ENCODE results near the gene IP6K1. TPM values are rescaled to one million over a fixed set of nuclear protein-coding genes. Genes with fewer than 3 reads are reported as not detected.

IP6K1 gene
- polyA plus RNA-seq, 1 donor (not counting 4 experiments of a cell fraction or from before 2014, with no cell fraction given) = 24.5 TPM

GRCh38 chr3:49716691-49717210 is 69.6 kb downstream of the IP6K1 start:
- Histone ChIP-seq H3K79me2 (ENCODE audit: control insufficient read depth, insufficient read depth, low read length) (no peaks in the 10 kb centered on the region), H3K4me2 (ENCODE audit: control insufficient read depth, extremely low read depth, insufficient read depth, low read depth, low read length) (no peak overlapping the region), H3K4me3 (ENCODE audit: control insufficient read depth in 2 of 3, extremely low read depth in 1 of 3, insufficient read depth in 2 of 3, low read depth in 1 of 3, low read length in 3 of 3) (no peak overlapping the region), H3K27me3 (ENCODE audit: control insufficient read depth, extremely low read depth, insufficient read depth, low read length) (no peaks in the 10 kb centered on the region), H3K27ac (ENCODE audit: control insufficient read depth, insufficient read depth, low read length) (no peak overlapping the region), H3K36me3 (ENCODE audit: control insufficient read depth in 2 of 2, extremely low read depth in 1 of 2, insufficient read depth in 2 of 2, low read length in 2 of 2) (peaks cover 12 to 25% of the 10 kb centered on the region in 2 experiments), H3K9me3 (ENCODE audit: control insufficient read depth, low read depth, low read length) (no peaks in the 10 kb centered on the region), H3K9me1 (ENCODE audit: control insufficient read depth, extremely low read depth, insufficient read depth, low read length) (no peaks in the 10 kb centered on the region), H3K4me1 (ENCODE audit: control insufficient read depth, extremely low read depth, insufficient read depth, low read length) (peaks cover 19% of the 10 kb centered on the region), H3K9ac (ENCODE audit: control insufficient read depth, extremely low read depth, insufficient read depth, low read length) (no peak overlapping the region), H2AFZ (ENCODE audit: control insufficient read depth, low read length) (no peak overlapping the region), H4K20me1 (ENCODE audit: control insufficient read depth, extremely low read depth, insufficient read depth, low read length) (peaks cover 14% of the 10 kb centered on the region)
- no peak for TF ChIP-seq EZH2 (IDR thresholded peaks at IDR 0.05; ENCODE audit: low read length)
- no peak for TF ChIP-seq CTCF (optimal IDR thresholded peaks at IDR 0.05 in 1 of 3, IDR thresholded peaks at IDR 0.05 in 1 of 3, conservative IDR thresholded peaks at IDR 0.05 in 1 of 3; ENCODE audit: extremely low read depth in 1 of 3, insufficient read depth in 2 of 3, low read length in 3 of 3)
- dilution Hi-C loops (cut with MboI; ENCODE audit: extremely low pct_ligation_motif_present, low sequenced_read_pairs) = no loop called here
- FAIRE-seq (no peak), DNase-seq (ENCODE audit: low read depth, low spot score) (no peak)

GRCh38 chr3:49716169-49716568 is 70.2 kb downstream of the IP6K1 start:
- Histone ChIP-seq H3K4me2 (ENCODE audit: control insufficient read depth, extremely low read depth, insufficient read depth, low read depth, low read length) (no peak overlapping the region), H4K20me1 (ENCODE audit: control insufficient read depth, extremely low read depth, insufficient read depth, low read length) (peaks cover 14% of the 10 kb centered on the region), H3K27me3 (ENCODE audit: control insufficient read depth, extremely low read depth, insufficient read depth, low read length) (no peaks in the 10 kb centered on the region), H3K79me2 (ENCODE audit: control insufficient read depth, insufficient read depth, low read length) (no peaks in the 10 kb centered on the region), H3K36me3 (ENCODE audit: control insufficient read depth in 2 of 2, extremely low read depth in 1 of 2, insufficient read depth in 2 of 2, low read length in 2 of 2) (peaks cover 8 to 25% of the 10 kb centered on the region in 2 experiments), H3K9me1 (ENCODE audit: control insufficient read depth, extremely low read depth, insufficient read depth, low read length) (no peaks in the 10 kb centered on the region), H3K4me1 (ENCODE audit: control insufficient read depth, extremely low read depth, insufficient read depth, low read length) (peaks cover 19% of the 10 kb centered on the region), H3K4me3 (ENCODE audit: control insufficient read depth in 2 of 3, extremely low read depth in 1 of 3, insufficient read depth in 2 of 3, low read depth in 1 of 3, low read length in 3 of 3) (no peak overlapping the region), H3K9me3 (ENCODE audit: control insufficient read depth, low read depth, low read length) (no peaks in the 10 kb centered on the region), H2AFZ (ENCODE audit: control insufficient read depth, low read length) (no peak overlapping the region), H3K27ac (ENCODE audit: control insufficient read depth, insufficient read depth, low read length) (no peak overlapping the region), H3K9ac (ENCODE audit: control insufficient read depth, extremely low read depth, insufficient read depth, low read length) (no peak overlapping the region)
- FAIRE-seq (no peak), DNase-seq (ENCODE audit: low read depth, low spot score) (no peak)
- TF ChIP-seq EZH2 (IDR thresholded peaks at IDR 0.05; ENCODE audit: low read length) = no peak
- no peak for TF ChIP-seq CTCF (optimal IDR thresholded peaks at IDR 0.05 in 1 of 3, IDR thresholded peaks at IDR 0.05 in 1 of 3, conservative IDR thresholded peaks at IDR 0.05 in 1 of 3; ENCODE audit: extremely low read depth in 1 of 3, insufficient read depth in 2 of 3, low read length in 3 of 3)
- dilution Hi-C loops (cut with MboI; ENCODE audit: extremely low pct_ligation_motif_present, low sequenced_read_pairs) = no loop called here
